HG02970 (cell line): Measurements from ENCODE around the gene MACROH2A1.

Experiments
- ATAC-seq: cut with Tn5 transposase; IDR thresholded peaks from one replicate; pipeline ENCODE4 v1.9.1; 2021; ENCODE audit warnings: mild to moderate bottlenecking, moderate library complexity, moderate number of reproducible peaks; ENCODE audit not compliant: unreplicated experiment, low FRiP score

Gene MACROH2A1

GRCh38 chr5:135436951-135437418, 38.0 kb upstream of the MACROH2A1 start:
- no peak for ATAC-seq

GRCh38 chr5:135435467-135436330, 36.7 kb upstream of the MACROH2A1 start:
- ATAC-seq, result no peak

DNA sequence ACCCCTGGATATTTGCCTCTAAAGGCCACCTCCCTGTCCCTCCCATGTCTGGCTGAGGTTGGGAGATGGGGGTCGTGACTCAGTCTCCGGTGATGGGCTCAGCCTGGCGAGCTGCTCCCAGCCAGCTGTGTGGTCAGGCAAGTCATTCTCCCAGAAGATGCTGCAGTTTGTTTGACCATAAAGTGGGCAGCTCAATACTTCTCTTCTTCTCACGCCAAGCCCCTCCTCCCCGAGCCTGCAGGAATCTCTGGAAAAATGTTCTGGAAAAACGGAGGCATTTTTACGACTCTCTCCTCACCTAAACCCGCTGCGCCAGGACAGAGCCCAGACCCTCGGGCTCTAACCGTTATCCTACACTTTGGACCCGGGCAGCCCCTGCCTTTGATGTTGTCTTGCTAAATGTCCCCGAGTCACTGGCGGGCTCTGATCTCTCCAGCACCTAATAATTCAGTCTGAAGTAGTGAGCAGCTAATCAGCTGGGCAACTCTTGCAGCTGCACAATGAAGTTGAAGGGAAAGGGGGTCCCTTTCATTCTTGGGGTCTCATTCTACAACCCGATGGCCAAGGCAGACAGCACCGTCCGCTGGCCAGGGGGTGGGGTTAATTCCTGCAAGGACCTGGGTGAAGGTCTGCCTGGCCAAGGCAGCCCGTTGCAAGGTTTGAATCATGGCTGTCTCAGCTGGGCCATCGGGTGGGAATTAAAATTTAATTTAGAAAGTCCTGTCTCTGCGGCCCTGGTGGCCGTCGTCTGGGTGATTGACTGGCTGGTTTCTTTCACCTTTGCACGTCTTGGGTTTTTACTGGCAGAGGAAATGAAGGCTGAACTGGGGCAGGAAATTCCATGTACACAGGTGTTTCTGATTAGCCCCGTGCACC, 35.8 kb upstream of the MACROH2A1 start:
- no peak for ATAC-seq

GRCh38 chr5:135433681-135434426, 34.8 kb upstream of the MACROH2A1 start:
- no peak for ATAC-seq

DNA sequence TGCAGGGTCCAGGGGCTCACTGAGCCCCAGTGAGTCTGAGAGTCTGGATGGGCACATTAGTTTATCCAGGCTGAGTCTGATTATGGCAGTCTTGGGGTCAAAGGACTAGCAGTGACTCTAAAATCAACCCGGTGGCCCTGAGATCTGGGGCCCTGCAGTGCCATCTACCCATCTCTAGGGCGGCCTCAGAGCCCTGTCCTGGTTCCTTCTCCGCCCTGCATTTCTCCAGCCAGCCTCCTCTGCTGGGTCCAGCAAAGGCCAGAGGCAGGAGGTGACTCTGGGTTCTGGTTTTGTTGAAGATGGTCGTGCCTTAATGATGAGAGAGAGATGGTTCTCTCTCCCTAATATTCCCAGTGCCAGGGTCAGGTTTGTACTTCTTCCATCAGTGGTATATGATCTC, 33.1 kb upstream of the MACROH2A1 start:
- no peak for ATAC-seq

- ATAC-seq, result no peak
Observed at GRCh38 chr5:135430135-135430437, 31.1 kb upstream of the MACROH2A1 start.

DNA sequence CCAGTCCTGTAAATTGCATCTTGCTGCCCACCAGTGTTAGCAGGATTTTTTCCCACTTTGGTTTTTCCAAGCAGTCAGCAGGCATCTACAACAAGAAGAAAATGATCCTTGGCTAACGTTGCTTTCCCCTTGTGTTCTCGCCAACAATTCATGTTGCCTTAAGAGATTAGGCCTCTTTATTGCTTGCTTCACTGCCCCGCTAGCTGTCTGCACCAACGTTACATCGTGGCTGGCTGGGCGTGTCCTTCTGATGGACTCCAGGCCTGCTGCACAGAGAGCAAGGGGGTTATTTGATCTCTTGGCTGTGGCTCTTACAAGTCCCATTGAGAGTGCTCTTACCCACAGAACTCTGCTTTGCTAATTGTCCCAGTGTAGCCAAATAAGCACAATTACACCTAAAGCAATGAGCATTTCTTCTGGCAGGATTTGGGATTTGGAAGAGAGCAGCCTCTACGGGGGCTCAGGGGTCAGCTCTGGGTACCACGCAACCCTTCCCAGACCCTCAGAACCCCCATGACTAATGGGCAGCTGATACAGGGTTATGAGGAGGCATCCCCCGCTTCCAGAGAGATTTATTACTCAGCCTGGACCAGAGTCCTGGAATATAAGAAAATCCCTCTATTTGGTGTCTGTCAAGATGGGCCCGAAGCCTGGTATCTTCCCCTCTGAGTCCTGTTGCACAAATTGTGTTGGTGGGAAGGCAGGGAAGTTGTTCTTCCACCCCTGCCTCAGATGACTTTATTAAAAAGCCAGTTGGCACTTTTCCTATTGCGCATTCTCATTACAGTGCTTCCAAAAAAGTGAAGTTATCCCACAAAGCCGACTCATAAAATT, 30.5 kb upstream of the MACROH2A1 start:
- ATAC-seq, result no peak

GRCh38 chr5:135428586-135428985, 29.6 kb upstream of the MACROH2A1 start:
- no peak for ATAC-seq

GRCh38 chr5:135426102-135427082, 27.4 kb upstream of the MACROH2A1 start:
- ATAC-seq, result no peak

- ATAC-seq, result no peak
Observed at GRCh38 chr5:135425641-135426040, 26.6 kb upstream of the MACROH2A1 start.

GRCh38 chr5:135423846-135424168, 24.8 kb upstream of the MACROH2A1 start:
- ATAC-seq, result no peak

- no peak for ATAC-seq
Observed at GRCh38 chr5:135423146-135423845, 24.3 kb upstream of the MACROH2A1 start.

DNA sequence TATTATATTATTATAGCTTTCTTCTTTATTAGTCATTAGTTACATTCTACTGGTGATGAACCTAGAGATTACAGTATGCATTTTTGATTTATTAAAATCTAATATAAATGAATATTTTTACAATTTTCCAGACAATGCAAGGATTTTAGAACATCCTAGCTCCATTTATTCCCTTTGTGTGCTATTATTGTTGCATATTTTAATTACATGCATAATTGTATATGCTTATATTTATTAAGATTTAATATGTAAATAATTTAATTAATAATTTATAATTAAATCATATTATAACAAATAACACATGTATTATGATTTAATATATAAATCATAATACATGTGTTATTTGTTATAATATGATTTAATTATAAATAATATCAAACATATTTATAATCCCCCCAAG, 23.4 kb upstream of the MACROH2A1 start:
- ATAC-seq, result no peak

GRCh38 chr5:135417083-135417482, 18.1 kb upstream of the MACROH2A1 start:
- no peak for ATAC-seq

DNA sequence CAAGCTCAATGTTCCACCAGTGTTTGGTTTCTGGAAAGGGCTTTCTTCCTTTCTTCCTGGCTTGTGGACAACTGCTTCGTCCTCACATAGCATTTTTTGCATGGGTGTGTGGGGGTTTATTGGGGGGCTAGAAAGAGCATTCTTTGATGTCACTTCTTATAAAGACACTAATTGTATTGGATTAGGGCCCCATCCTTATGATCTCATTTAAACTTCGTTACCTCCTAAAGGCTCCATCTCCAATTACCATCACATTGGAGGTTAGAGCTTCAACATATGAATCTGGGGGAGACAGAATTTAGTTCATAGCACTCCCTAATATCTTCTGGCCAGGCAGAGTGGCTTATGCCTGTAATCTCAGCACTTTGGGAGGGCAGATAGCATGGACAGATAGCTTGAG, 6.1 kb upstream of the MACROH2A1 start:
- ATAC-seq, result no peak

DNA sequence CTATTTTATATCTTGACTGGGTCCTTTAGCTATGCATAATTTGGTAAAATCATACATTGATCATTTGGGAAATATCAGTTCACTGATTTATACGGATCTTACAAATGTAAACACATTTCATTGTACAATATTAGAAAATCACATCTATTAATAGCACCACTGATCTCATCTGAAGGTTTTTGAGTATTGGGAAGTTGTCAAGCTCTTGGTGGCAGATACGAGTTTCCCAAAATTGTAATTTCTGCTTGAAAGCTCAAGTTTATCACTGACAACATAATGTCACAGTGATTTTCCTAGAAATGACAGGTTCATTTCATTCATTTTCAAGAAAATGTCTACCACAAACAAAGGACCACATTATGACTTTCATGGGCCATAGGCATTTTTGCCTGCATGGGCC, 3.0 kb upstream of the MACROH2A1 start:
- no peak for ATAC-seq

DNA sequence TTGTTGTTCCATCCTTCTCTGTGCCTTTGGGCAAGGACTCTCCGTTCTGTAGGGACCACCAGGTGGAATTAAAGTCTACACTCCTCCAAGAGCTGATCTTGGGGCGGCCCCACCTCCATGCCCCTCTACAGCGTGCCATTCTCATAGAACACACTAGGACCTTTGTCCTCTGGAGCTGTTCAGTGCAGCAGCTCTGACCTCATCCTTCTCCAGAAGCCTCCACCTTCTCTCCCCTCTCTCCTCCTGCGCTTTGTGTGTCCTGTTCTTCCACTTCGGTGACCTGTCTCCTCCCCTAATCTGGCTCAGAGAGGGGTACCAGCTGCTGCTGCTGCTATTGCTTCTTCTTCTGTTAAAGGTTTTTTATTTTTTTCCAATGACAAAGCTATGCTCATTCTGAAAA, 1.8 kb upstream of the MACROH2A1 start:
- ATAC-seq, result no peak

- ATAC-seq, result no peak
Observed at GRCh38 chr5:135399794-135400542, 937 bp upstream of the MACROH2A1 start.
